SHP77 (cell line): ENCODE data around the gene PLSCR5.

Experiments
- DNase-seq, 2 experiments: peaks; one replicate each; lab custom pipeline; 2025; lab: John Stamatoyannopoulos, UW

Gene PLSCR5

GRCh38 chr3:146585156-146585555 lies 20.0 kb downstream of the PLSCR5 start:
- DNase-seq: no peak

GRCh38 chr3:146581951-146582467 lies 23.1 kb downstream of the PLSCR5 start:
- no peak for DNase-seq

- DNase-seq: no peak
Measured at GRCh38 chr3:146581080-146581601, 24.0 kb downstream of the PLSCR5 start.

GRCh38 chr3:146577662-146578061 lies 27.5 kb downstream of the PLSCR5 start:
- DNase-seq: peak; percentile 29 to 35

- DNase-seq: no peak
Measured at GRCh38 chr3:146575636-146576035, 29.5 kb downstream of the PLSCR5 start.

GRCh38 chr3:146574173-146574572 lies 31.0 kb downstream of the PLSCR5 start:
- no peak for DNase-seq

GRCh38 chr3:146569314-146569713 lies 35.8 kb downstream of the PLSCR5 start:
- no peak for DNase-seq

- no peak for DNase-seq
Measured at GRCh38 chr3:146566138-146566537, 39.0 kb downstream of the PLSCR5 start.

- DNase-seq: no peak
Measured at GRCh38 chr3:146561879-146562278, 43.3 kb downstream of the PLSCR5 start.

- no peak for DNase-seq
Measured at GRCh38 chr3:146561463-146561862, 43.7 kb downstream of the PLSCR5 start.

- no peak for DNase-seq
Measured at GRCh38 chr3:146560678-146561077, 44.5 kb downstream of the PLSCR5 start.

GRCh38 chr3:146559388-146559787 lies 45.8 kb downstream of the PLSCR5 start:
- no peak for DNase-seq

- DNase-seq: no peak
Measured at GRCh38 chr3:146558781-146559180, 46.4 kb downstream of the PLSCR5 start.

GRCh38 chr3:146557745-146558144 lies 47.4 kb downstream of the PLSCR5 start:
- no peak for DNase-seq

- no peak for DNase-seq
Measured at GRCh38 chr3:146555311-146555710, 49.8 kb downstream of the PLSCR5 start.

- DNase-seq: no peak
Measured at GRCh38 chr3:146554151-146554760, 50.9 kb downstream of the PLSCR5 start.

GRCh38 chr3:146550743-146551510 lies 54.2 kb downstream of the PLSCR5 start:
- DNase-seq: no peak

- DNase-seq: no peak
Measured at GRCh38 chr3:146550070-146550615, 55.0 kb downstream of the PLSCR5 start.

GRCh38 chr3:146547235-146547835 lies 57.8 kb downstream of the PLSCR5 start:
- no peak for DNase-seq

GRCh38 chr3:146546366-146546965 lies 58.7 kb downstream of the PLSCR5 start:
- no peak for DNase-seq

- no peak for DNase-seq
Measured at GRCh38 chr3:146544929-146545528, 60.1 kb downstream of the PLSCR5 start.
